H54 (cell line): ENCODE data around the gene COPS7A.
A peak's percentile ranks its signal among the peaks of the same experiment; 100 is the strongest.

Source experiments
- DNase-seq: peaks from one replicate; pipeline ENCODE4 v3.0.0; 2011; ENCODE audit warnings: low spot score, mixed read lengths; ENCODE audit not compliant: insufficient read length
- FAIRE-seq: peaks from 3 replicates; lab custom pipeline; 2011; peaks lifted over from hg19 to GRCh38; lab: Jason Lieb, UNC
- POLR2A ChIP-seq: IDR thresholded peaks from 2 replicates; pipeline ENCODE4 v1.6.1; 2011; ENCODE audit warnings: low read depth, mild to moderate bottlenecking, low read length

Gene COPS7A

DNA sequence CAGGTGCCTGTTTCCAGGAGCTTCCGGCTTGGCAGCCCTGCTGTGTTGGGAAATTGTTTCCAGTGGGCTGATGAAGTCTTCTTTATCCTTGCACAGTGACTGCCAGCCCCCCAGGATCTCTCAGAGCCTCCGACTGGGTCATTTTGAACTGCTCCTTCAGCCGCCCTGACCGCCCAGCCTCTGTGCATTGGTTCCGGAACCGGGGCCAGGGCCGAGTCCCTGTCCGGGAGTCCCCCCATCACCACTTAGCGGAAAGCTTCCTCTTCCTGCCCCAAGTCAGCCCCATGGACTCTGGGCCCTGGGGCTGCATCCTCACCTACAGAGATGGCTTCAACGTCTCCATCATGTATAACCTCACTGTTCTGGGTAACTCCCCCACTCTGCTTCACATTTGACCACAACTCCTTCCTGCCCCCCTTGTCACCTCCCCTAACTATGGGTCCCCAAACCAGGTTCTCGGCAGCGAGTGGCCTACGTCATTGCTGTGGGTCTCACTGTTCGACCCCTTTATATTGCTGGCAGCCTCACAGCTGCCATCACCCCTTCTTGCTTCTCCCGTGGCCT is 50.7 kb downstream of the COPS7A start:
- FAIRE-seq (no peak), DNase-seq (no peak)
- no peak for TF ChIP-seq POLR2A

DNA sequence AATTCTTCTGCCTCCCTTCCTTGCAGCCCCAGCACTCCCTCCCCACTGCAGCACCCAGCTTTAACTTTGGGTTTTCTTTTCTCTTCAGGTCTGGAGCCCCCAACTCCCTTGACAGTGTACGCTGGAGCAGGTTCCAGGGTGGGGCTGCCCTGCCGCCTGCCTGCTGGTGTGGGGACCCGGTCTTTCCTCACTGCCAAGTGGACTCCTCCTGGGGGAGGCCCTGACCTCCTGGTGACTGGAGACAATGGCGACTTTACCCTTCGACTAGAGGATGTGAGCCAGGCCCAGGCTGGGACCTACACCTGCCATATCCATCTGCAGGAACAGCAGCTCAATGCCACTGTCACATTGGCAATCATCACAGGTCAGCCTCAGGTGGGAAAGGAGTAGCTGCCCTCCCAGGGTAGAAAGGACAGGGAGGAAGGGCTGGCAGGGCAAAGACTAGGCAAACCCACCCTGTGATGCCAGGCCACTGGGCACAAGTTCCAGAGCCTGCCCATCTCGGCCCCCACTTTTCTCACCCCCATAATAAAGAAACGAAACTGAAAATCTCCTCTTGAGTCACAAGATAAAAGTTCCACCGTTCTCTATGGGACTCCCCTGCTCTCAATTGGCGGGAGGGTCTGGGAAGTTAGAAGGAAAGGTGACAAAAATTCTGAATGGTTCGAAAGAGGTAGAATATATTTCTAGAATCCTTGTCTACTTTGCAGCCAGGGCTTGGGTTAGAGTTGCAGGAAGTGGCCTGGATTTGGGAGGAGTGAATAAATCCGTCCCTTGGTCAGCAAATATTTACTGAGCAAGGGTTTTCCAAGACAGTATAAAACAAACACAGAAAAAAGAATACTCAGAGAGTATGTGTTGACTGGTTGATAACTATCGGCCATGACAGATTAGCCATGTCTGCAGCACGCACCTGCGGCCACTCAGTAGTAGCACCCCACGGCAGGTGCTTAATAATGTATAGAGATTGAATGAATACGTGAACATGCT is 51.6 kb downstream of the COPS7A start:
- FAIRE-seq (no peak), DNase-seq (no peak)
- TF ChIP-seq POLR2A: no peak

DNA sequence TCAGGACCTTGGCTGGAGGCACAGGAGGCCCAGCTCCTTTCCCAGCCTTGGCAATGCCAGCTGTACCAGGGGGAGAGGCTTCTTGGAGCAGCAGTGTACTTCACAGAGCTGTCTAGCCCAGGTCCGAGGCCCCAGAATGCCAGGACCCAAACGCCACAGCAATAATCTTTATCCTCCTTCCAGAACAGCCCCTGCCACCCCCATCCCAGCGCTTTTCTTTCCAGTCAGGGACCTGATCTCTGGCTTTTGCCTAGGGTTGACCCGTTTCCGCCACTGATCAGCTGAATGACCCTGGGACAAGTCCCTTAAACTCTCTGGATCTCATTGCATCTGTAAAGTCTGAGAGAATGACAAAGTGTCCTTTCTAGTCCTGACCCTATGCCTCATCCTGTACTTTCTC is 53.5 kb downstream of the COPS7A start:
- FAIRE-seq: no peak
- TF ChIP-seq POLR2A: no peak

DNA sequence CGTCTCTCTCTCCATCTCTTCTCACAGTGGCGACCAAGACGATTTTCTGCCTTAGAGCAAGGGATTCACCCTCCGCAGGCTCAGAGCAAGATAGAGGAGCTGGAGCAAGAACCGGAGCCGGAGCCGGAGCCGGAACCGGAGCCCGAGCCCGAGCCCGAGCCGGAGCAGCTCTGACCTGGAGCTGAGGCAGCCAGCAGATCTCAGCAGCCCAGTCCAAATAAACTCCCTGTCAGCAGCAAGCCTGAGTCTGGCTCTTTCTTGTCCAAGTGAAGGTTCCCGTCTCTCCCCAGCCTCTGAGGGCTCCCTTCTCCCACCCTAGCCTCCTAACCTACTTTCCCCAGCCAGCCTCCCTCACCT is 54.3 kb downstream of the COPS7A start:
- FAIRE-seq (no peak), DNase-seq (no peak)
- no peak for TF ChIP-seq POLR2A

More for the DNA sequence above, 53.5 kb downstream of the COPS7A start:
- no peak for DNase-seq

DNA sequence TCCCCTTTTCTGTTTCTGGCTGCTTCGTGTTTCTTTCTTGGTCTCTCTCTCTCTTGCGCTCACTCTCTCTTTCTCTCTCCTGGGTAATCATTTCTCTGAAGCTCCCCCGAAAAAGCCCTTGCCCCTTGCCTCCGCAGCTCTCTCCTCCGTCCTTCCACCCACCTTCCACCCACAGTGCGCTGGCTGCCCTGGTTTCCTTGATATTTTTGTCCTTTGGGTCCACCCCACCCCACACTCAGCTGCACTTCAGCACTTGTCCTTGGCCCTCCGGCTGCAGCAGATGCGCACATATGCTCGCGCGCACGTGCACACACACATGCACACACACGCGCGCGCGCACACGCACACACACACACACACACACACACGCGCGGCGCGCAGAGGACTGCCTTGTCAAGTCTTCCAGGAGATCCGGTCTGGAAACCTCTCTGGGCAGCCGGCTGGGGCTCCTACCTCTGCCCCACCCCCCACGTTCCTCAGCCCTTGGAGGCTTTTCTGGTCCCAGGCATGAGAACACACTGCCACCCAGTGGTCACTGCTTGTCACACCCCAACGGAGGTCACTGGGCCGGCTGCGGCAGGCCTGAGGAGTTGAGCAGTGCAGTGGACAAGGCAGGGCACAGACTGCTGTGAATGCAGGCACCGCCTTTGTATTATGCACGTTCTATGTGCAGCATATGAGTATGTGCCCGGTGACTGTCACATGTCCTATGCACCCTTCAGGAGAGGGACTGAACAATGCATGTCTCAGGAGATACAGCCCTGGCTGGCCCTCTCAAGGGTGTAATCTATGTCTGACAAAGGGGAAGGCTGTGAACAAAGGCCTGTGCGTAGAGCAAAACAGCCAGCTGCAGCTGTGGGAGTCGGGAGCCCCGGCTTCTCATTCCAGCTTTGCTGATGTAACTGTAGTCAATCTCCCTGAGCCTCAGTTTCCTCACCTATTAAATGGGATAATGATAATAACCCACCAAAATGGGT is 55.0 kb downstream of the COPS7A start:
- DNase-seq (peak; percentile 91), FAIRE-seq (peak; percentile 86)
- TF ChIP-seq POLR2A: no peak

DNA sequence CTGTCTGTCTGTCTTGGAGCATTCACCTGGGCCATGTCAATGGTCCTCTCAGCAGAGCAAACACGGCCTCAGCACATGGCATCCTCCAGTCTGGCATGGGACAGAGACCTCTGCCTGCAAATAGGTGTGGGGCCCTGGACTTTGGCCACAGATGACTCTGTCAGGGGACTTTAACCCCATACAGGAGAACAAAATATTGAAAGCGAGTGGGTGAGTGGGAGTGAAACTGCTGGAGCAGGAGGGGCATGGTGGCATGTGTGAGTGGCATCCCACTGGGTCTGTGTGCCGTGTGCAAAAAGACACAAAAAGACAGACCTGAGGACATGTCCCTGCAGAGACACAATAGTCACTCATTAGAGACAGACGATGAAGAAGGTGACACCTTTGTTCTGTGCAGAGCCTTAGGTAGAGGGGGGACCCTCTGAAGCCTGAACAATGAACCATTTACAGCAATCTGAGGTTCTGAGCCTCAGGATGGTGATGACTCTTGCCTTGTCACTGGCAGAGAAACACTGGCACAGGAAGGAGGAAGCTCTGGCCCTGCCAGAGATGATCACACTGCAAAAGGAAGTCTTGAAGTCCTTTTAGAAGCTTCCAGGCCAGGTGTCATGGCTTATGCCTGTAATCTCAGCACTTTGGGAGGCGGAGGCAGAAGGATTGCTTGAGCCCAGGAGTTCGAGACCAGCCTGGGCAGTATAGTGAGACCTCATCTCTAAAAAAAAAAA is 56.0 kb downstream of the COPS7A start:
- DNase-seq (no peak), FAIRE-seq (no peak)
- no peak for TF ChIP-seq POLR2A

DNA sequence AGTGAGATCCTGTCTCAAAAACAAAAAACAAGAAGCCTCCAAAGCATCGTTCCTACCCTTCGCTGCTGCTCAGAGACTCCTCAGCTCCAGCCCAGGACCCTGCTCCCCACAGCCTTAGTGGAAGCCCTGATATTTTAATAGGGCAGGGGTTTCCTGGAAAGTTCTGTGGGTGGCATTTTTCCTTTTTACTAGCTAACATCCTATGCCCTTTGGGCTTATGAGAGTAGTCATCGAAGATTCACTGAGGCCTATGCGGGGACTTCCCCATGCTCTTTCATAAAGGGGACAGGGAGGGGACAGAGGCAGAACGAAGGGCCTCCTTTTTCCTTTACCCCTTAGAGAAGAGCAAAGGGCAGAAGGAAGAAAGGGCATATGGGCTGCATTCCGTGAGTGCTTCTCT is 56.7 kb downstream of the COPS7A start:
- TF ChIP-seq POLR2A: no peak
- FAIRE-seq (no peak), DNase-seq (no peak)
